GM21825 (cell line): ENCODE results near the gene HARBI1.

Experiments used
- ATAC-seq: cut with Tn5 transposase; IDR thresholded peaks from one replicate; pipeline ENCODE4 v1.9.1; 2021; ENCODE audit warnings: mild to moderate bottlenecking, moderate library complexity; ENCODE audit not compliant: unreplicated experiment

The HARBI1 gene

GRCh38 chr11:46633291-46634217 lies 16.5 kb upstream of the HARBI1 start:
- no peak for ATAC-seq

- no peak for ATAC-seq
Measured at GRCh38 chr11:46632502-46632901, 15.5 kb upstream of the HARBI1 start.

GRCh38 chr11:46631676-46632075 lies 14.6 kb upstream of the HARBI1 start:
- ATAC-seq = no peak

- ATAC-seq = no peak
Measured at GRCh38 chr11:46630237-46630636, 13.2 kb upstream of the HARBI1 start.

- no peak for ATAC-seq
Measured at GRCh38 chr11:46628961-46629360, 11.9 kb upstream of the HARBI1 start.

GRCh38 chr11:46625406-46625805 lies 8.4 kb upstream of the HARBI1 start:
- ATAC-seq = no peak

GRCh38 chr11:46618837-46619236 lies 1.8 kb upstream of the HARBI1 start:
- ATAC-seq = no peak

- ATAC-seq = peak; percentile 3
Measured at GRCh38 chr11:46617972-46618314, 916 bp upstream of the HARBI1 start.

- no peak for ATAC-seq
Measured at GRCh38 chr11:46616551-46617133, 385 bp downstream of the HARBI1 start.

- ATAC-seq = no peak
Measured at GRCh38 chr11:46615756-46616155, 1.3 kb downstream of the HARBI1 start.

GRCh38 chr11:46612326-46612725 lies 4.7 kb downstream of the HARBI1 start:
- no peak for ATAC-seq

GRCh38 chr11:46611526-46612304 lies 5.3 kb downstream of the HARBI1 start:
- no peak for ATAC-seq

- no peak for ATAC-seq
Measured at GRCh38 chr11:46609386-46609785, 7.6 kb downstream of the HARBI1 start.

- no peak for ATAC-seq
Measured at GRCh38 chr11:46607516-46607915, 9.5 kb downstream of the HARBI1 start.

GRCh38 chr11:46604796-46605195 lies 12.2 kb downstream of the HARBI1 start:
- ATAC-seq = no peak

GRCh38 chr11:46603704-46604308 lies 13.2 kb downstream of the HARBI1 start:
- no peak for ATAC-seq

- ATAC-seq = no peak
Measured at GRCh38 chr11:46601129-46601528, 15.9 kb downstream of the HARBI1 start.

GRCh38 chr11:46600194-46600960 lies 16.6 kb downstream of the HARBI1 start:
- no peak for ATAC-seq

- no peak for ATAC-seq
Measured at GRCh38 chr11:46599340-46600193, 17.5 kb downstream of the HARBI1 start.
